BLaER1 treated with 17β-estradiol and CSF1 and Interleukin-3, amounts not matched to agents 10 nM and 100 nM (cell line): ENCODE measurements around the gene COL25A1.
A peak's percentile ranks its signal among the peaks of the same experiment; 100 is the strongest.

ENCODE experiments used
- H3K27ac ChIP-seq, 11 experiments: shearing (Covaris generic); formaldehyde crosslinking; 2 replicates each; pipeline ENCODE4 v1.8.1; 2022
- H3K27me3 ChIP-seq, 11 experiments: shearing (Covaris generic); formaldehyde crosslinking; 2 replicates each; pipeline ENCODE4 v1.8.1; 2022
- H3K36me3 ChIP-seq, 11 experiments: shearing (Covaris generic); formaldehyde crosslinking; 2 replicates each; pipeline ENCODE4 v1.8.1; 2022
- H3K4me1 ChIP-seq, 10 experiments: shearing (Covaris generic); formaldehyde crosslinking; 2 replicates each; pipeline ENCODE4 v1.8.1; 2022
- H3K4me2 ChIP-seq, 11 experiments: shearing (Covaris generic); formaldehyde crosslinking; 2 replicates each; pipeline ENCODE4 v1.8.1; 2022
- H3K4me3 ChIP-seq, 10 experiments: shearing (Covaris generic); formaldehyde crosslinking; 2 replicates each; pipeline ENCODE4 v1.8.1; 2022
- H3K9ac ChIP-seq, 11 experiments: shearing (Covaris generic); formaldehyde crosslinking; 2 replicates each; pipeline ENCODE4 v1.8.1; 2022
- H3K9me3 ChIP-seq, 11 experiments: shearing (Covaris generic); formaldehyde crosslinking; replicated peaks in 1 of 11; 2 replicates each; pipeline ENCODE4 v1.8.1; 2022
- H4K20me1 ChIP-seq, 11 experiments: shearing (Covaris generic); formaldehyde crosslinking; 2 replicates each; pipeline ENCODE4 v1.8.1; 2022
- Cebpa-rat ChIP-seq, 11 experiments: shearing (Covaris generic); IDR thresholded peaks; 2 replicates each; pipeline ENCODE4 v1.8.1; 2022

Gene COL25A1

DNA sequence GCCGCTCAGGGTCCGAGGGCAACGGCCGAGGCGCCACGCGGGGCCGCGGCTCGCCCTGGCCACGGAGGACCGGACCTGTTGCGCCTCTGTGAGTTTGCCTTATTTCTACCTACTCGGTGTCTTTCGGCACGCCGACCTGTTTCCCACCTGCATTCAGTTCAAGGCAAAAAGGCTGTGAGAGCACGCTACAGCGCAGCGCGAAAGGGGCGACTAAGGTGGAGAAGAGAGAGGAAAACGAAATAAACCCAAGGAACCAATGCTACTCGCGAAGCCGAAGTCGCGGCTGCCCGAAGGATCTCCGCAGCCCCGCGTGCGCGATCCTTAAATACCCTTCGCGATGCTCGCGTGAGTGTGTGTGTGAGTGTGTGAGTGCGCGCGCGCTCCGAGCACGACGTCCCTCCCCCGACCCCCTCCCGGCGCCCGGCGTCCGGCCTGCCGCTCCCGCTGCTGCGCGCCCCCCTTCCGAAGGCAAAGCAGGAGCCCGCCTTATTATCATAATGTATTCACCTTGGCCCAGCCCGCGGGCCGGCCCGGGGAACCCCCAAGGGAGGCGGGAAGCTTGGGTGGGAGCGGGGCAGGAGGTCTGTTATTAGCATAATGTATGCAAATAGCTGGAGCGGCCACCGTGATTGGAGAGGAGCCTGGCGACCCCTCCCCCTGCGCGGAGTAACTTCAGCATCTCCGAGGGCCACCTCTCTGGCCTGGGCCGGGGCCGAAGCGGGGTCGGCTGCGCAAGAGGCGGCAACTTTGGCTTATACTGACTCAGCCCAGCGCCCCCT lies at the start of gene COL25A1:
COL25A1 (minus strand) TSS at position 298 of the 779 bp plus-strand sequence.
- H3K27ac ChIP-seq, result no peak within 1 kb of the TSS
- H3K4me1 ChIP-seq, result peaks cover 0 to 6% (median 0%) of the 10 kb centered on the region in 10 experiments; a peak in 2 of 20 replicates
- H3K36me3 ChIP-seq, result no peaks in the 10 kb centered on the region
- H4K20me1 ChIP-seq, result no peaks in the 10 kb centered on the region
- H3K27me3 ChIP-seq, result no peaks in the 10 kb centered on the region
- H3K9ac ChIP-seq, result no peak within 1 kb of the TSS
- TF ChIP-seq Cebpa-rat (IDR thresholded peaks at IDR 0.05), result no peak
- no peak within 1 kb of the TSS for H3K4me2 ChIP-seq
- peaks cover 19 to 24% (median 21%) of the 10 kb centered on the region in 11 experiments for H3K9me3 ChIP-seq
- H3K4me3 ChIP-seq, result no peak within 1 kb of the TSS

DNA sequence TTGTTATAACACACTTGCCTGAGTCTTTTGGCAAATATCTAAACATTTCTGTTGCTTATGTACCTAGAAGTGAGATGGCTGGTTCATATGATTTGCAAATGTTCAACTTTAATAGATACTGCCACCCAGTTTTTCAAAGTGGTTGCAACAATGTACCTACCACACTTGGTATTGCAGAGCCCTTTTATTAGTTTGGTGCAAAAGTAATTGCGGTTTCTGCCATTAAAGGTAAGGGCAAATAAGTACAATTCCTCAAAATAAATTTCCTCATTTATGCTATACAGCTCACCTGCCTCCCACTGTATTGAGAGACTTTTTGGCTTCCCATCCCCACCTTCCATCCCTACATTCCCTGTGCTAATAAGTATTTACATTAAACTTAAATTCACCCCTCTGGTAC lies 47.7 kb upstream of the COL25A1 start:
- Histone ChIP-seq H3K4me3 (no peak overlapping the region), H4K20me1 (no peaks in the 10 kb centered on the region), H3K4me1 (no peaks in the 10 kb centered on the region), H3K9ac (no peak overlapping the region), H3K27me3 (peaks cover 0 to under 1% (median 0%) of the 10 kb centered on the region in 11 experiments; a peak in 1 of 22 replicates), H3K27ac (no peak overlapping the region), H3K4me2 (no peak overlapping the region), H3K36me3 (no peaks in the 10 kb centered on the region), H3K9me3 (peaks cover 8 to 26% (median 15%) of the 10 kb centered on the region in 11 experiments; a peak in 16 of 22 replicates)
- no peak for TF ChIP-seq Cebpa-rat (IDR thresholded peaks at IDR 0.05)

DNA sequence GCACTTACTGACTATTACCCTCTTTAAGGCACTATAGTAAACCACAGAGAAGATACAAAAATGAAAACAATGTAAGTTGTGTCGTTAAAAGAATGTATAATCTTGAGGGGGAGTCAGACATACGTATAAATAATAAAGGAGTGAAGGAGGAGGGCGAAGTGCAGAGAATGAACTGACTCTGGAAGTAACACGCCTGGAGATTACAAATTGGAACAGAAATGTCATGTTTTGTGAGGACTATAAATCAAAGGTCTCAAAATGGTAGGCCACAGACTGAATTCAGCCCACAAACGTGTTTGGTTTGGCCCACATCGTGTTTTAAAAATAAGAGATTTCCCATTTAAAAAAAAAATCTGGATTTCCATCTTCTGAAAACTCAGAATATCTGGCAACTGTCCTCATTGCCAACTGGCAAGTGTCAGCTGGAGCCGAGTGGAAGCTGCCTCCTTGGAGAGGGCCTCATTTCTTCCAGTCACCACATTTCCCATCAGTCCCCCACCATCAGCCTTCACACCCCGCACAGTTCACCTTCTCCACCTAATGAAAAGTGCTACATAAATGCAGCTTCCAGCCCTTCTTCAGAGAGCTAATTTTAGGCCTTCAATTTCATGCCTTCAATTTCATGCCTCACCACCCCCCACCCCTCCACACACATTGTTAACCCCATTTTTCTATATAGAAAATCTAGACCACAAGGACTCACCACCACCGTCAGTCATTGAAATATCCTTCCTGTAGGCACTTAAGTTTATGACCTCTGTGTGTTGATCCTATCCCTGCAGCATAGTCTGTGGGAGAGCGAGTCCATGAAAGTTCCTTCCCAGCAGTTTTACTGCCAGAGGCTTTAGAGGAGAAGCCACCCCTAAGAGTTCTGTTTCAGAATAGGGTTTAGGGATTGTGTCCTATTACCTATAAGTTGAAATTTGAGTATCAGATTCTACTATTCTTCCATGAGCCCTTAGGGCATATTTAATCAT lies 32.0 kb upstream of the COL25A1 start:
- Histone ChIP-seq H3K36me3 (no peaks in the 10 kb centered on the region), H4K20me1 (no peaks in the 10 kb centered on the region), H3K4me1 (peaks cover 0 to 14% (median 10%) of the 10 kb centered on the region in 10 experiments; a peak in 14 of 20 replicates), H3K27ac (no peak overlapping the region), H3K4me3 (no peak overlapping the region), H3K4me2 (peak overlapping the region in 7 of 11 experiments; percentile 27 to 61 (median 56); a peak in 12 of 22 replicates), H3K9ac (no peak overlapping the region), H3K9me3 (peaks cover 0 to 2% (median 0%) of the 10 kb centered on the region in 11 experiments; a peak in 3 of 22 replicates), H3K27me3 (no peaks in the 10 kb centered on the region)
- no peak for TF ChIP-seq Cebpa-rat (IDR thresholded peaks at IDR 0.05)

DNA sequence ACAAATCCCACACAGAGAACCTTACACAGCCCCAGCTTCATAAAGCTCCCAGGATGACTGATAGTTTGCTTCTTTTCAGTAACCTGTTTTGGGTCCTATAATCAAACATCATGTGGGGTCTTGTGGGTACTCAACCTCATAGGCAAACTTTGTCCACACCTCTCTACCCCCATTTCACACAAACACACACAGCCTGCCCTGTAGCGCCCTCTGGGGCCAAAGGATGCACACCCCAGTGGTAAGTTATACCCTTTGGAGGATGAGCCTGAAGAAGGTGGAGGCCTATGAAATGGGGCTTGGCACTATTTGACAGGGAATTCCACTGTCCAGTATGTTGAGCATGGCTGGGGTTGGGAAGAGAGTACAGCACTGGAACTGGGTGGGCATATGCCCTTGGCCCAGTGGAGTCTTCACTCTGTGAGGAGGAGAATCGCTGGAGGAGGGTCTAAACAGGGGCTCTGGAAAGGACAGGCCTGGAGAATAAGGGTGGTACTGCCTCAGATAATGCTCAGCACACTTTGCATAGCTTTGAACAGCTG lies 30.5 kb upstream of the COL25A1 start:
- Histone ChIP-seq H3K9me3 (no peaks in the 10 kb centered on the region; a peak in 1 of 22 replicates), H3K4me1 (peaks cover 0 to 14% (median 10%) of the 10 kb centered on the region in 10 experiments; a peak in 14 of 20 replicates), H3K27ac (no peak overlapping the region), H3K4me3 (no peak overlapping the region), H3K4me2 (no peak overlapping the region), H4K20me1 (no peaks in the 10 kb centered on the region), H3K27me3 (no peaks in the 10 kb centered on the region), H3K36me3 (no peaks in the 10 kb centered on the region), H3K9ac (no peak overlapping the region)
- no peak for TF ChIP-seq Cebpa-rat (IDR thresholded peaks at IDR 0.05)

DNA sequence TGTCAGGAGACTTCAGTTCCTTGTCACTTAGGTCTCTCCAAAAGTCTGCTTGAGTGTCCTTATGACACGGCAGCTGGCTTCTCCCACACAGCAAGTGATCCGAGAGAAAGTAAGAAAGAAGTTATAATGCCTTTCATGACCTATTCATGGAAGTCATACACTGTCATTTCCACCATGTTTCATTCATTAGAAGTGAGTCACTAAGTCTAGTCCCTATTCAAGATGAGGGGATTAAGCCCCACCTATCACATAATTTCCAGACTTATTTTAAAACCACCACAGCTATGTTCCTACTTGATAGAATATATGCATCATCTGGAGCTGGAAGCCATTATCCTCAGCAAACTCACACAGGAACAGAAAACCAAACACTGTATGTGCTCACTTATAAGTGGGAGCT lies 25.2 kb upstream of the COL25A1 start:
- peaks cover 0 to 7% (median 0%) of the 10 kb centered on the region in 11 experiments; a peak in 2 of 22 replicates for H3K36me3 ChIP-seq
- peaks cover 18 to 21% (median 19%) of the 10 kb centered on the region in 11 experiments for H3K9me3 ChIP-seq
- H3K9ac ChIP-seq, result no peak overlapping the region
- no peaks in the 10 kb centered on the region for H4K20me1 ChIP-seq
- no peak for TF ChIP-seq Cebpa-rat (IDR thresholded peaks at IDR 0.05)
- no peak overlapping the region for H3K4me3 ChIP-seq
- H3K27ac ChIP-seq, result no peak overlapping the region
- H3K4me1 ChIP-seq, result no peaks in the 10 kb centered on the region
- no peaks in the 10 kb centered on the region for H3K27me3 ChIP-seq
- no peak overlapping the region for H3K4me2 ChIP-seq

DNA sequence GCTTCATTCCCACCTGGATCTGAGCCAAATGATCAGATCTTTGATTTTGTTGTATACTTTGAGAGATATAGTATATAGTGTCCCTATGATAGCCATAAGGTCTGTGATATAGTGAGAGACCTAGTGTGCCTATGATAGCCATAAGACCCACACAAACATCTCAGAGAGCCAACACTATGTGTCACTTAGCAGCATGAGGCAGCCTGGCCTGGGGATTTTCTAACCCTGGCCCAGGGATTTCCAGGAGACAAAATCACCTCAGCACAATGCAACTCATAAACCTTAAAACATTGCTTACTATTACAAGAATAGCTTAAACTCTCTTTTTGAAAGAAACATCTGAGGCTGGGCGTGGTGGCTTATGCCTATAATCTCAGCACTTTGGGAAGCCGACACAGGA lies 23.2 kb upstream of the COL25A1 start:
- Histone ChIP-seq H4K20me1 (no peaks in the 10 kb centered on the region), H3K4me3 (no peak overlapping the region), H3K9me3 (peaks cover 24 to 39% (median 38%) of the 10 kb centered on the region in 11 experiments), H3K9ac (no peak overlapping the region), H3K4me2 (no peak overlapping the region), H3K4me1 (peaks cover 0 to 9% (median 0%) of the 10 kb centered on the region in 10 experiments; a peak in 3 of 20 replicates), H3K36me3 (peaks cover 0 to 7% (median 0%) of the 10 kb centered on the region in 11 experiments; a peak in 2 of 22 replicates), H3K27ac (no peak overlapping the region), H3K27me3 (no peaks in the 10 kb centered on the region)
- no peak for TF ChIP-seq Cebpa-rat (IDR thresholded peaks at IDR 0.05)

DNA sequence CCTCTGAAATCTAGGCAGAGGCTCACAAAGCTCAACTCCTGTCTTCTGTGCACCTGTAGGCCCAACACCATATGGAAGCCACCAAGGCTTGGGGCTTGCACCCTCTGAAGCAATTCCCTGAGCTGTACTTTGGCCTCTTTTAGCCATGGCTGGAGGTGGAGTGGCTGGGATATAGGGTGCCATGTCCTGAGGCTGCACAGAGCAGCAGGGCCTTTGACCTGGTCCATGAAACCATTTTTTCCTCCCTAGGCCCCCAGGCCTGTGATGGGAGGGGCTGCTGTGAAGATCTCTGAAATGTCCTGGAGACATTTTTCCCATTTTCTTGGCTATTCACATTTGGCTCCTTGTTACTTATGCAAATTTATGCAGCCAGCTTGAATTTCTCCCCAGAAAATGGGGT lies 20.9 kb upstream of the COL25A1 start:
- Histone ChIP-seq H3K9me3 (peaks cover 24 to 53% (median 49%) of the 10 kb centered on the region in 11 experiments), H3K27ac (no peak overlapping the region), H3K4me1 (peaks cover 0 to 29% (median 0%) of the 10 kb centered on the region in 10 experiments; a peak in 6 of 20 replicates), H3K4me2 (no peak overlapping the region), H3K9ac (no peak overlapping the region), H3K36me3 (peaks cover 0 to 7% (median 0%) of the 10 kb centered on the region in 11 experiments; a peak in 2 of 22 replicates), H3K27me3 (no peaks in the 10 kb centered on the region), H4K20me1 (no peaks in the 10 kb centered on the region), H3K4me3 (peak overlapping the region in 1 of 10 experiments; percentile 11; a peak in 1 of 20 replicates)
- no peak for TF ChIP-seq Cebpa-rat (IDR thresholded peaks at IDR 0.05)

DNA sequence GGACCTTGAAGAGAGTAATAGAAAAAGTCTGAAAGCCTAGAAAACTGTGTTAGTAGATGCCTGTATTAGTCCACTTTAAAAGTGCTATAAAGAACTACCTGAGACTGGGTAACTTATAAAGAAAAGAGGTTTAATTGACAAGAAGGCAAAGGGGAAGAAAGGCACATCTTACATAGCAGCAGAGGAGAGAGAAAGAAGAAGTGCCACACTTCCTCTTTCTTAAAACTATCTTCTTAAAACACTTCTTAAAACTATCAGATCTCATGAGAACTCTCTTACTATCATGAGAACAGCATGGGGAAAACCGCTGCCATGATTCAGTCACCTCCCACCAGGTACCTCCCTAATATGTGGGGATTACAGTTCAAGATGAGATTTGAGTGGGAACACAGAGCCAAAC lies 18.8 kb upstream of the COL25A1 start:
- peaks cover 26 to 67% (median 58%) of the 10 kb centered on the region in 11 experiments for H3K9me3 ChIP-seq

More for the DNA sequence above, 18.8 kb upstream of the COL25A1 start:
- H3K9ac ChIP-seq, result no peak overlapping the region
- H3K4me3 ChIP-seq, result no peak overlapping the region
- peak overlapping the region in 2 of 11 experiments; percentile 27 to 49; a peak in 2 of 22 replicates for H3K4me2 ChIP-seq
- no peaks in the 10 kb centered on the region for H4K20me1 ChIP-seq
- H3K27ac ChIP-seq, result no peak overlapping the region
- H3K27me3 ChIP-seq, result no peaks in the 10 kb centered on the region
- peaks cover 8 to 40% (median 14%) of the 10 kb centered on the region in 10 experiments; a peak in 18 of 20 replicates for H3K4me1 ChIP-seq
- no peak for TF ChIP-seq Cebpa-rat (IDR thresholded peaks at IDR 0.05)
- H3K36me3 ChIP-seq, result peaks cover 0 to 7% (median 0%) of the 10 kb centered on the region in 11 experiments; a peak in 2 of 22 replicates
